Measurements from ENCODE around the gene ZNF605. TPM values are rescaled to one million over a fixed set of nuclear protein-coding genes. Genes with fewer than 3 reads are reported as not detected.
"Not testable (repeated sequence)": the region's sequence is repeated elsewhere in the genome, so short reads cannot be mapped to it uniquely, and the experiment has no call there.

Gene ZNF605
- total and polyA plus RNA-seq, 4 donors: 18.7 to 23.3 (median 21.1) TPM

GRCh38 chr12:132918680-132919079 is 37.4 kb downstream of the ZNF605 start:
- Histone ChIP-seq H3K4me3 (ENCODE audit: low read depth, low read length) (no peak overlapping the region), H3K36me3 (ENCODE audit: control insufficient read depth, insufficient read depth, low read length) (peaks cover 3% of the 10 kb centered on the region), H3K27me3 (ENCODE audit: control insufficient read depth, insufficient read depth, low read length) (no peaks in the 10 kb centered on the region), H3K27ac (ENCODE audit: low read depth, low read length) (no peak overlapping the region), H3K4me1 (ENCODE audit: control insufficient read depth, insufficient read depth, low read length) (no peaks in the 10 kb centered on the region), H3K9me3 (ENCODE audit: control insufficient read depth, insufficient read depth, low read length) (peaks cover 31% of the 10 kb centered on the region)
- no peak for DNase-seq (ENCODE audit: low read depth in 4 of 6, low spot score in 6 of 6)
- WGBS (ENCODE audit: insufficient coverage): 96% methylated on average over 4 of the region's 6 CpGs

GRCh38 chr12:132909030-132909368 is 47.1 kb downstream of the ZNF605 start:
- H3K36me3 ChIP-seq (ENCODE audit: control insufficient read depth, insufficient read depth, low read length): no peaks in the 10 kb centered on the region
- WGBS (ENCODE audit: insufficient coverage): 0% methylated on average over 20 of the region's 22 CpGs
- peaks cover 4% of the 10 kb centered on the region for H3K27me3 ChIP-seq (ENCODE audit: control insufficient read depth, insufficient read depth, low read length)
- no peak for DNase-seq (ENCODE audit: low read depth in 4 of 6, low spot score in 6 of 6)
- peak overlapping the region; percentile 74 for H3K4me3 ChIP-seq (ENCODE audit: low read depth, low read length)
- peak overlapping the region; percentile 83 for H3K27ac ChIP-seq (ENCODE audit: low read depth, low read length)
- H3K9me3 ChIP-seq (ENCODE audit: control insufficient read depth, insufficient read depth, low read length): peaks cover 3% of the 10 kb centered on the region
- H3K4me1 ChIP-seq (ENCODE audit: control insufficient read depth, insufficient read depth, low read length): peaks cover 26% of the 10 kb centered on the region

- peaks cover 26% of the 10 kb centered on the region for H3K4me1 ChIP-seq (ENCODE audit: control insufficient read depth, insufficient read depth, low read length)
- H3K36me3 ChIP-seq (ENCODE audit: control insufficient read depth, insufficient read depth, low read length): no peaks in the 10 kb centered on the region
- H3K9me3 ChIP-seq (ENCODE audit: control insufficient read depth, insufficient read depth, low read length): peaks cover 3% of the 10 kb centered on the region
- H3K4me3 ChIP-seq (ENCODE audit: low read depth, low read length): peak overlapping the region; percentile 74
- peak; percentile 92 to 99 (median 96) for DNase-seq (ENCODE audit: low read depth in 4 of 6, low spot score in 6 of 6)
- WGBS (ENCODE audit: insufficient coverage): under 1% methylated on average over 85 of the region's 85 CpGs
- peak overlapping the region; percentile 83 for H3K27ac ChIP-seq (ENCODE audit: low read depth, low read length)
- peaks cover 4% of the 10 kb centered on the region for H3K27me3 ChIP-seq (ENCODE audit: control insufficient read depth, insufficient read depth, low read length)
Observed at GRCh38 chr12:132908145-132909029, 47.7 kb downstream of the ZNF605 start.

- Histone ChIP-seq H3K4me3 (ENCODE audit: low read depth, low read length) (peak overlapping the region; percentile 74), H3K27ac (ENCODE audit: low read depth, low read length) (peak overlapping the region; percentile 83), H3K4me1 (ENCODE audit: control insufficient read depth, insufficient read depth, low read length) (peaks cover 26% of the 10 kb centered on the region)
- WGBS (ENCODE audit: insufficient coverage): 4% methylated on average over 18 of the region's 23 CpGs
- not testable (repeated sequence) for H3K9me3 ChIP-seq (ENCODE audit: control insufficient read depth, insufficient read depth, low read length); DNase-seq (ENCODE audit: low read depth in 4 of 6, low spot score in 6 of 6); H3K36me3 ChIP-seq (ENCODE audit: control insufficient read depth, insufficient read depth, low read length); H3K27me3 ChIP-seq (ENCODE audit: control insufficient read depth, insufficient read depth, low read length)
Observed at GRCh38 chr12:132907789-132908144, 48.3 kb downstream of the ZNF605 start.

GRCh38 chr12:132907216-132907615 is 48.9 kb downstream of the ZNF605 start:
- Histone ChIP-seq H3K27me3 (ENCODE audit: control insufficient read depth, insufficient read depth, low read length) (peaks cover 4% of the 10 kb centered on the region), H3K9me3 (ENCODE audit: control insufficient read depth, insufficient read depth, low read length) (peaks cover 2% of the 10 kb centered on the region), H3K27ac (ENCODE audit: low read depth, low read length) (no peak overlapping the region), H3K4me3 (ENCODE audit: low read depth, low read length) (no peak overlapping the region), H3K4me1 (ENCODE audit: control insufficient read depth, insufficient read depth, low read length) (peaks cover 26% of the 10 kb centered on the region), H3K36me3 (ENCODE audit: control insufficient read depth, insufficient read depth, low read length) (no peaks in the 10 kb centered on the region)
- DNase-seq (ENCODE audit: low read depth in 4 of 6, low spot score in 6 of 6): peak in 1 of 6 donors; percentile 5
- WGBS (ENCODE audit: insufficient coverage): 34% methylated on average over 3 of the region's 16 CpGs

GRCh38 chr12:132904718-132905328 is 51.3 kb downstream of the ZNF605 start:
- H3K27ac ChIP-seq (ENCODE audit: low read depth, low read length): no peak overlapping the region
- 10% methylated on average over 22 of the region's 30 CpGs for WGBS (ENCODE audit: insufficient coverage)
- H3K4me3 ChIP-seq (ENCODE audit: low read depth, low read length): no peak overlapping the region

GRCh38 chr12:132899033-132899432 is 57.1 kb downstream of the ZNF605 start:
- 92% methylated on average over 5 of the region's 5 CpGs for WGBS (ENCODE audit: insufficient coverage)
- no peak for DNase-seq (ENCODE audit: low read depth in 4 of 6, low spot score in 6 of 6)
- Histone ChIP-seq H3K27ac (ENCODE audit: low read depth, low read length) (no peak overlapping the region), H3K4me3 (ENCODE audit: low read depth, low read length) (no peak overlapping the region), H3K4me1 (ENCODE audit: control insufficient read depth, insufficient read depth, low read length) (no peaks in the 10 kb centered on the region), H3K36me3 (ENCODE audit: control insufficient read depth, insufficient read depth, low read length) (no peaks in the 10 kb centered on the region), H3K9me3 (ENCODE audit: control insufficient read depth, insufficient read depth, low read length) (peaks cover 2% of the 10 kb centered on the region), H3K27me3 (ENCODE audit: control insufficient read depth, insufficient read depth, low read length) (no peaks in the 10 kb centered on the region)

More at GRCh38 chr12:132904718-132905328, 51.3 kb downstream of the ZNF605 start:
- Histone ChIP-seq H3K9me3 (ENCODE audit: control insufficient read depth, insufficient read depth, low read length) (no peaks in the 10 kb centered on the region), H3K4me1 (ENCODE audit: control insufficient read depth, insufficient read depth, low read length) (peaks cover 26% of the 10 kb centered on the region), H3K36me3 (ENCODE audit: control insufficient read depth, insufficient read depth, low read length) (no peaks in the 10 kb centered on the region), H3K27me3 (ENCODE audit: control insufficient read depth, insufficient read depth, low read length) (peaks cover 4% of the 10 kb centered on the region)
- DNase-seq (ENCODE audit: low read depth in 4 of 6, low spot score in 6 of 6): peak in 2 of 6 donors; percentile 45 to 68

- no peak overlapping the region for H3K4me3 ChIP-seq (ENCODE audit: low read depth, low read length)
- no peak for DNase-seq (ENCODE audit: low read depth in 4 of 6, low spot score in 6 of 6)
- peaks cover 3% of the 10 kb centered on the region for H3K4me1 ChIP-seq (ENCODE audit: control insufficient read depth, insufficient read depth, low read length)
- no peaks in the 10 kb centered on the region for H3K27me3 ChIP-seq (ENCODE audit: control insufficient read depth, insufficient read depth, low read length)
- WGBS (ENCODE audit: insufficient coverage): 25% methylated on average over 6 of the region's 6 CpGs
- H3K9me3 ChIP-seq (ENCODE audit: control insufficient read depth, insufficient read depth, low read length): no peaks in the 10 kb centered on the region
- no peak overlapping the region for H3K27ac ChIP-seq (ENCODE audit: low read depth, low read length)
- peaks cover 8% of the 10 kb centered on the region for H3K36me3 ChIP-seq (ENCODE audit: control insufficient read depth, insufficient read depth, low read length)
Observed at GRCh38 chr12:132888852-132889251, 67.3 kb downstream of the ZNF605 start.

GRCh38 chr12:132887513-132888351 is 68.4 kb downstream of the ZNF605 start, which contains the start of gene CHFR:
TSS of gene CHFR (minus strand) at chr12:132887605. CDS start at chr12:132887328, 277 bp downstream.
- Histone ChIP-seq H3K4me3 (ENCODE audit: low read depth, low read length) (peak within 1 kb of the TSS; percentile 76), H3K27ac (ENCODE audit: low read depth, low read length) (peak within 1 kb of the TSS; percentile 94), H3K4me1 (ENCODE audit: control insufficient read depth, insufficient read depth, low read length) (peaks cover 3% of the 10 kb centered on the region), H3K9me3 (ENCODE audit: control insufficient read depth, insufficient read depth, low read length) (no peaks in the 10 kb centered on the region), H3K27me3 (ENCODE audit: control insufficient read depth, insufficient read depth, low read length) (no peaks in the 10 kb centered on the region), H3K36me3 (ENCODE audit: control insufficient read depth, insufficient read depth, low read length) (peaks cover 11% of the 10 kb centered on the region)
- WGBS (ENCODE audit: insufficient coverage): under 1% methylated on average over 84 of the region's 84 CpGs
- DNase-seq (ENCODE audit: low read depth in 4 of 6, low spot score in 6 of 6): peak; percentile 90 to 99 (median 96)

Measured in spinal cord (tissue), 10 donors.